HCT116 (cell line): ENCODE data around the gene NFIX. TPM values are rescaled to one million over a fixed set of nuclear protein-coding genes. Genes with fewer than 3 reads are reported as not detected.

ENCODE experiments used
- ATAC-seq: fragments of 200-7000 bp; cut with Tn5 transposase; 2 replicates; pipeline ENCODE4 v1.9.1; 2020; ENCODE audit warnings: mild to moderate bottlenecking, moderate library complexity
- BruUV-seq: library from RNA; stranded (reverse); fragments of 400-500 nt; replicated peaks from 2 replicates; lab custom pipeline; 2021; lab: Mats Ljungman, UMichigan
- CTCF ChIA-PET: fragments of 300-600 bp; sonication (Branson Sonifier 250); formaldehyde crosslinking; loops from one replicate; lab custom pipeline; 2021; ENCODE audit warnings: antibody characterized with exemption; lab: Charles Lee
- POLR2A ChIA-PET: fragments of 300-600, 350-600 bp; sonication (Branson Sonifier 250); formaldehyde crosslinking; loops from one replicate; lab custom pipeline; 2021; ENCODE audit warnings: antibody characterized with exemption; lab: Charles Lee
- RAD21 ChIA-PET, 2 experiments: fragments of 300-600 bp; sonication (Branson Sonifier 250); formaldehyde crosslinking; loops; one replicate each; lab custom pipeline; 2023; ENCODE audit warnings: low total read pairs in 2 of 2; ENCODE audit not compliant: uncharacterized antibody in 2 of 2, unreplicated experiment in 2 of 2, low non-redundant PET in 1 of 2; lab: Charles Lee
- DNase-seq: peaks from one replicate; pipeline ENCODE4 v3.0.0-alpha.2; 2010; ENCODE audit warnings: low read depth, low spot score
- H2AFZ ChIP-seq: fragments of 200-600 bp; shearing (Covaris generic), sonication (generic); 2 replicates; pipeline ENCODE4 v1.6.1; 2017; ENCODE audit warnings: low read depth, mixed run types, mixed read lengths, antibody characterized with exemption, low read length; ENCODE audit not compliant: poor library complexity, severe bottlenecking
- H3K27ac ChIP-seq: 2 replicates; pipeline ENCODE4 v1.5.1; 2012; ENCODE audit warnings: low read depth, low read length
- H3K27me3 ChIP-seq: fragments of 200-600 bp; sonication (generic); 2 replicates; pipeline ENCODE4 v1.6.1; 2016; ENCODE audit warnings: mixed run types, low read length, mixed read lengths; ENCODE audit not compliant: insufficient read depth
- H3K36me3 ChIP-seq, 2 experiments: fragments of 200-500 bp in 1 of 2; fragments of 200-600 bp in 1 of 2; sonication (Bioruptor generic) in 1 of 2; sonication (generic) in 1 of 2; 2 replicates each; pipeline versions ENCODE4 v1.5.1 to v1.6.1; 2014 to 2016; ENCODE audit warnings: low read length in 2 of 2, inconsistent platforms in 1 of 2, mixed read lengths in 1 of 2, mixed run types in 1 of 2; ENCODE audit not compliant: insufficient read depth in 2 of 2, control insufficient read depth in 1 of 2
- H3K4me1 ChIP-seq, 2 experiments: fragments of 200-600 bp in 1 of 2; sonication (generic) in 1 of 2; 2 replicates each; pipeline versions ENCODE4 v1.5.1 to v1.6.1; 2012 to 2017; ENCODE audit warnings: low read length in 2 of 2, inconsistent platforms in 1 of 2, mild to moderate bottlenecking in 1 of 2, mixed read lengths in 1 of 2, mixed run types in 1 of 2, moderate library complexity in 1 of 2; ENCODE audit not compliant: insufficient read depth in 2 of 2, control insufficient read depth in 1 of 2
- H3K4me2 ChIP-seq: fragments of 200-600 bp; sonication (generic); 2 replicates; pipeline ENCODE4 v1.6.1; 2017; ENCODE audit warnings: mixed run types, low read length, mixed read lengths
- H3K4me3 ChIP-seq, 2 experiments: fragments of 200-600 bp in 1 of 2; sonication (generic) in 1 of 2; replicated peaks in 1 of 2; 2 replicates each; pipeline ENCODE4 v1.5.1; 2011 to 2016; ENCODE audit warnings: low read length in 2 of 2, control low read depth in 1 of 2, low read depth in 1 of 2, mild to moderate bottlenecking in 1 of 2, mixed read lengths in 1 of 2, mixed run types in 1 of 2
- H3K79me2 ChIP-seq: fragments of 200-600 bp; sonication (generic); 2 replicates; pipeline ENCODE4 v1.6.1; 2017; ENCODE audit warnings: mild to moderate bottlenecking, mixed run types, low read length, moderate library complexity, mixed read lengths; ENCODE audit not compliant: insufficient read depth
- H3K9ac ChIP-seq: fragments of 200-600 bp; sonication (generic); 2 replicates; pipeline ENCODE4 v1.6.1; 2016; ENCODE audit warnings: low read length, mixed read lengths
- H3K9me2 ChIP-seq: fragments of 200-600 bp; sonication (generic), shearing (Covaris generic); 2 replicates; pipeline ENCODE4 v1.6.1; 2017; ENCODE audit warnings: mixed run types, mild to moderate bottlenecking, moderate library complexity; ENCODE audit not compliant: insufficient read depth
- H3K9me3 ChIP-seq, 2 experiments: fragments of 200-500 bp in 1 of 2; fragments of 200-600 bp in 1 of 2; sonication (Bioruptor generic) in 1 of 2; sonication (generic) in 1 of 2; 2 replicates each; pipeline ENCODE4 v1.6.1; 2014 to 2017; ENCODE audit warnings: low read length in 2 of 2, mixed read lengths in 2 of 2, inconsistent platforms in 1 of 2, low read depth in 1 of 2, mild to moderate bottlenecking in 1 of 2, mixed run types in 1 of 2, moderate library complexity in 1 of 2; ENCODE audit not compliant: control insufficient read depth in 1 of 2, insufficient read depth in 1 of 2
- H4K20me1 ChIP-seq: fragments of 200-600 bp; sonication (generic), shearing (Covaris generic); 2 replicates; pipeline ENCODE4 v1.6.1; 2017; ENCODE audit warnings: mixed run types, mild to moderate bottlenecking, moderate library complexity; ENCODE audit not compliant: insufficient read depth
- ATF3 ChIP-seq: IDR thresholded peaks from 2 replicates; pipeline ENCODE4 v1.6.1; 2012
- CBX3 ChIP-seq: IDR thresholded peaks from 2 replicates; pipeline ENCODE4 v1.6.1; 2012; ENCODE audit warnings: low read depth
- CEBPB ChIP-seq: IDR thresholded peaks from 2 replicates; pipeline ENCODE4 v1.6.1; 2012; ENCODE audit warnings: low read depth
- EGR1 ChIP-seq: IDR thresholded peaks from 2 replicates; pipeline ENCODE4 v1.6.1; 2012; ENCODE audit warnings: low read depth
- ELF1 ChIP-seq: IDR thresholded peaks from 2 replicates; pipeline ENCODE4 v1.6.1; 2012; ENCODE audit warnings: low read depth, borderline replicate concordance
- EZH2 ChIP-seq: fragments of 200-600 bp; sonication (generic); IDR thresholded peaks from 2 replicates; pipeline ENCODE4 v1.6.1; 2017; ENCODE audit warnings: antibody characterized with exemption, mixed run types
- POLR2AphosphoS5 ChIP-seq: IDR thresholded peaks from 2 replicates; pipeline ENCODE4 v1.6.1; 2011; ENCODE audit warnings: mild to moderate bottlenecking, low read depth, low read length, moderate library complexity
- RAD21 ChIP-seq: IDR thresholded peaks from 2 replicates; pipeline ENCODE4 v1.6.1; 2012; ENCODE audit warnings: low read depth, mild to moderate bottlenecking
- SIN3A ChIP-seq: IDR thresholded peaks from 2 replicates; pipeline ENCODE4 v1.6.1; 2012; ENCODE audit warnings: low read depth
- SP1 ChIP-seq: IDR thresholded peaks from 2 replicates; pipeline ENCODE4 v1.6.1; 2012; ENCODE audit warnings: low read depth
- SRF ChIP-seq: IDR thresholded peaks from 2 replicates; pipeline ENCODE4 v1.6.1; 2012; ENCODE audit warnings: low read depth
- YY1 ChIP-seq: IDR thresholded peaks from 2 replicates; pipeline ENCODE4 v1.6.1; 2011; ENCODE audit warnings: low read length, low read depth, moderate library complexity, mild to moderate bottlenecking; ENCODE audit not compliant: insufficient replicate concordance; ENCODE audit errors: extremely low read depth
- ZFX ChIP-seq: fragments of 450-650 bp; IDR thresholded peaks from 2 replicates; pipeline ENCODE4 v1.6.1; 2017
- ZNF274 ChIP-seq: fragments of 200-500 bp; sonication (Bioruptor generic); IDR thresholded peaks from 2 replicates; pipeline ENCODE4 v1.6.1; 2014; ENCODE audit warnings: mild to moderate bottlenecking, low read depth, low read length, inconsistent platforms
- intact Hi-C: fragments of 100-400 bp; cut with micrococcal nuclease; formaldehyde crosslinking; loops from 2 replicates; pipeline ENCODE4 v1.10.0; 2022
- total RNA-seq: library from RNA; stranded (reverse); gene quantifications from one replicate; pipeline ENCODE4 v1.2.1, GENCODE V29; 2021; ENCODE audit not compliant: unreplicated experiment

Gene NFIX
- total RNA-seq, 1 experiment from 2014 or later: 34.8 TPM

- H3K4me3 ChIP-seq: no peak overlapping the region
- POLR2A ChIA-PET: interaction anchor here (0.6 to 2.3 kb wide), 3 partner anchors 9 to 17 kb away, joined by 3 to 8 read pairs (median 3); no protein-coding TSS in a partner anchor
- H3K9me3 ChIP-seq: no peaks in the 10 kb centered on the region
- peaks cover 2 to 17% of the 10 kb centered on the region in 2 experiments; a peak in 3 of 4 replicates for H3K4me1 ChIP-seq
- no peak overlapping the region for H3K9ac ChIP-seq
- intact Hi-C loops: no loop called here
- no peak for DNase-seq
- no peaks in the 10 kb centered on the region for H3K9me2 ChIP-seq
- H3K79me2 ChIP-seq: no peaks in the 10 kb centered on the region
- H3K36me3 ChIP-seq: no peaks in the 10 kb centered on the region
- no peak for TF ChIP-seq SP1
- no peak for TF ChIP-seq SIN3A
- TF ChIP-seq YY1: no peak
- TF ChIP-seq EGR1: no peak
- no peak for TF ChIP-seq ATF3
- TF ChIP-seq EZH2: no peak
- no peak for TF ChIP-seq CBX3
- CTCF ChIA-PET: interaction anchor here (0.6 to 2.8 kb wide), 4 partner anchors 10 to 323 kb away, joined by 3 to 7 read pairs (median 6); no protein-coding TSS in a partner anchor
- H3K4me2 ChIP-seq: peak overlapping the region; percentile 40
- no TSS peak for BruUV-seq
- H2AFZ ChIP-seq: no peak overlapping the region
- H3K27me3 ChIP-seq: no peaks in the 10 kb centered on the region
- H3K27ac ChIP-seq: no peak overlapping the region
- RAD21 ChIA-PET: no interaction called here
- ATAC-seq: peak; percentile 40; the same call in 1 of the 2 replicates
- H4K20me1 ChIP-seq: no peaks in the 10 kb centered on the region
Observed at GRCh38 chr19:13044231-13044836, 49.1 kb downstream of the NFIX start.

DNA sequence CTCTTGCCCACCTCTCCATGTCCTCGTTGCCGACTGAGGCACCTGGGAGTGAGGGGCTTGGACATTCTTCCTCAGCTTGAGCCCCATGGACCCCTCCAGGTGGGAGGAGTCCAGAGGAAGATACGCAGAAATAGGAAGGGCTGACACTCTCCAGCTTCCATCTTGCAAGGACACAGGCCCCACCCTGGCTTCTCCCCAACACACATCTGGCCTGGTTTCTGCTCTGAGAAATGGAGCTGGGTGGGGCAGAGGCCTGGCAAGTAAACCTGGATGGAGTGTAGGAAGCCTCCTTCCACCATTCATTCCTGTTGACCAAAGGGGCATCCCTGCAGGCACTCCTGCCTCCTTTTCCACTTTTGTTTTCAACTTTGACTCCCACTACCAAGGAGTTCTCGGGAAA, 50.5 kb downstream of the NFIX start:
- DNase-seq (no peak), ATAC-seq (no peak)
- POLR2A ChIA-PET: no interaction called here
- peaks cover 5 to 22% of the 10 kb centered on the region in 2 experiments for H3K4me1 ChIP-seq
- TF ChIP-seq ELF1 (no peak), CBX3 (no peak), ZNF274 (no peak), SP1 (no peak), ATF3 (no peak), CEBPB (no peak), SIN3A (no peak), ZFX (no peak), SRF (no peak), RAD21 (no peak), POLR2AphosphoS5 (no peak), YY1 (no peak)
- H3K9me2 ChIP-seq: no peaks in the 10 kb centered on the region
- H3K4me2 ChIP-seq: no peak overlapping the region
- RAD21 ChIA-PET: no interaction called here
- no peaks in the 10 kb centered on the region for H3K27me3 ChIP-seq
- BruUV-seq: no TSS peak
- H3K79me2 ChIP-seq: no peaks in the 10 kb centered on the region
- H3K4me3 ChIP-seq: no peak overlapping the region
- no peak overlapping the region for H3K27ac ChIP-seq
- CTCF ChIA-PET: interaction anchor here (1.0 to 2.8 kb wide), 3 partner anchors 9 to 15 kb away, joined by 4 to 7 read pairs (median 4); no protein-coding TSS in a partner anchor
- no peaks in the 10 kb centered on the region for H4K20me1 ChIP-seq
- no peaks in the 10 kb centered on the region for H3K9me3 ChIP-seq
- intact Hi-C loops: no loop called here
- no peaks in the 10 kb centered on the region for H3K36me3 ChIP-seq
- H3K9ac ChIP-seq: no peak overlapping the region
- no peak overlapping the region for H2AFZ ChIP-seq
